Fibroblast of skin of left quadriceps (primary cell): ENCODE data around the gene LPIN3.

ENCODE experiments used
- DNase-seq, 2 experiments: peaks; one replicate each; pipeline ENCODE4 v3.0.0-alpha.2; 2013; ENCODE audit warnings: low read depth in 2 of 2

LPIN3 gene

DNA sequence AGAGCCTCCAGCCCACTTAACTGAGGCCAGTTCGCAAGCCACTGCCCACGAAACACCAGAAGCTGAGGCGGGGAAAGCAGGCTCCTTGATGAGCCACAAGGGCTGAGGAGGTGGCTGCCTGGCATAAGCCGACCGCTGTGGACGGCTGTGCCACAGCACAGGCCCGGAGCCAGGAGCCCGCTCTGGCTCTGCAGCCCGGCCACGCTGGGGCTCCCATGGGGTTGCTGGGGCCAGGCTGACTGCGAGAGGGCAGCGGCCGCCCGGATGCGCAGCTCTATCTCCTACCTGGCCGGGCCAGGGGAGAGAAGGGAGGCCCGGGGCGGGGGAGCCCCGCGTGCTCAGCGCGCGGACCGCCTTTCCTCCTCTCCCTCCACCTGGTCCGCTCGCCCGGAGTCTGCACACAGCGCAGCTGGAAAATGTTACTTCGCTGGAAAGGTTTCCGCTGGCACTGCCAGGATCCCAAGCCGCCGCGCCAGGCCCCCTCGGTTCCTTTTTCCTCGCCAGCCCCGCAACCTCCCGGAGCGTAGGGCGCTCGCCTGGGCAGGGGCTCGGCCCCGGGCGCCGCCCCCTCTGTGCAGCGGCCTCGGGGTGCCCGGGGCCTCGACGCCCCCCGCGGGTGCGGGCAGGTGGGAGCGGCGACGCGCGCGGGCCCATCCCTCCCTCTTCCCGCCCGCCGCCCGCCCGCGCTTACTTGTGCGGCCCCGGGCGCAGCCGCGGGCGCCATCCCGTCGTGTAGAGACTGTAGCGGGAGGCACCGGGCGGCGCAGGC is 25.3 kb downstream of the LPIN3 start:
- DNase-seq, result no peak

DNA sequence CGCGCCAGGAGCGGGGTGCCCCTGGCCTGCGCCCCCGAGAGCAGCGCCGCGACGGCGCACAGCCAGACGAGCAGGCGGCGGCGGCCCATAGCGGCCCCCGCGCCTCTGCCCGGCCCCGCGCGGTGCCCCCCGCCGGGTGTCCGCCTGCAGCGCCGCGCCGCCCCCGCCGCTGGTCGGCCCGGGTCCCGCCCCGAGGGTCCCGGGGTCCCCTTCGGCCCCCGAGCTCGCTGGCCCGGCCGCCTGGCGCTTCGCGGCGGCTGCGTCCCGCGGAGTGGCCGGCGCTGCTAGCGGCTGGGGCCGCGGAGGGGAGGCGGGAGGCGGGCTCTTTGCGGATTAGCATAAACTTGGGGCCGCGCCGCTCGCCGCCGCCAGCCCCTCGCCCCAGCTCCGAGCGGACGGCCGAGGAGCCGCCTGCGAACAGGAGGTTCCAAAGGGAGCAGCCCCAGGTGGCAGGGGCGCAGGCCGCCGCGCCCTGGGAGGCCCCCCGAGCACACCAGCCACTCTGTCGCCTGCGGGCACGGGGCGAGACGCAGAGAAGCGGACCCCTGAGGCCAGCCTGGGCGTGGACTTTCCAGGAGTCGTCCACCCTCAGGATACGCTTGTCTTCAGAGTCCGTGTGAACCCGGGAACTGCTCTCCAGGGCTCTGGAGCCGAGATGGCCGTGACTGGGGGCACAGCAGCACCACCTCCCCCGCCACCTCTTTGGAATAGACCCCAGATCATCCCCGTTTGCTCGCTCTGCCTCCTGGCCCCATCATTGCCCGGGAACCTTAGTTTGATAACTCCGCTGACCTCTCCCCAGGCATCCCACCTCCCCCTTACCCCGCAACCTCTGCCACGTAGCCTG is 26.1 kb downstream of the LPIN3 start, which contains the start of gene EMILIN3:
Gene EMILIN3 (minus strand): TSS at position 273 of the 847 bp plus-strand sequence. CDS start 184 bp downstream, at position 89.
- DNase-seq, result no peak

GRCh38 chr20:41367393-41367695 is 26.7 kb downstream of the LPIN3 start:
- no peak for DNase-seq

- DNase-seq, result no peak
Observed at GRCh38 chr20:41367956-41368355, 27.3 kb downstream of the LPIN3 start.

- no peak for DNase-seq
Observed at GRCh38 chr20:41369673-41370072, 29.1 kb downstream of the LPIN3 start.

- no peak for DNase-seq
Observed at GRCh38 chr20:41370176-41370575, 29.6 kb downstream of the LPIN3 start.

GRCh38 chr20:41371371-41371770 is 30.8 kb downstream of the LPIN3 start:
- no peak for DNase-seq

DNA sequence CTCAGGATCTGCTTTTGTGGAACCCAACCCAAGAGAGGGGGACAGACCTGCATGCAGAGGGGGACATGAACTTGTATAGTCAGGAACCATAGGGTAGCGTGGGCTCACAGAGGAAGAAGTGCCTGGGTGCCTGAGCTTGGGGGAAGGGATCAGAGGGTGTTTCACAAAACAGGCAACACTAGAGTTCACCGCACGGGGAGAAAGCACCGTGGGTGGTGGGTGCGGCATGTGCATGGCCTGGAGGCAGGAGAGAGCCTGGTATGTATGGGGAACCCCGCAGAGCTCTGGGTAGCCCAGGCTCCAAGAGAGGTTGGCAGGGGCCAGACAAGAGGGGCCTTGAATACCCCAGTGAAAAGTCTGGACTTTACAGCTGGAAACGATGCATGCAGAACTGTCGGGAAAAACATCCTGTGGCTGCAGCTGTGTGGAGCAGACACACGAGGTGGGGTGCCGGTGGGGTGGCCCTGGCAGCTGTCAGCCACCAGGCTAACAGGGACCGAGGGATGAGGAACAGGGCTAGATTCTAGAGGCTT is 32.7 kb downstream of the LPIN3 start:
- DNase-seq, result no peak

DNA sequence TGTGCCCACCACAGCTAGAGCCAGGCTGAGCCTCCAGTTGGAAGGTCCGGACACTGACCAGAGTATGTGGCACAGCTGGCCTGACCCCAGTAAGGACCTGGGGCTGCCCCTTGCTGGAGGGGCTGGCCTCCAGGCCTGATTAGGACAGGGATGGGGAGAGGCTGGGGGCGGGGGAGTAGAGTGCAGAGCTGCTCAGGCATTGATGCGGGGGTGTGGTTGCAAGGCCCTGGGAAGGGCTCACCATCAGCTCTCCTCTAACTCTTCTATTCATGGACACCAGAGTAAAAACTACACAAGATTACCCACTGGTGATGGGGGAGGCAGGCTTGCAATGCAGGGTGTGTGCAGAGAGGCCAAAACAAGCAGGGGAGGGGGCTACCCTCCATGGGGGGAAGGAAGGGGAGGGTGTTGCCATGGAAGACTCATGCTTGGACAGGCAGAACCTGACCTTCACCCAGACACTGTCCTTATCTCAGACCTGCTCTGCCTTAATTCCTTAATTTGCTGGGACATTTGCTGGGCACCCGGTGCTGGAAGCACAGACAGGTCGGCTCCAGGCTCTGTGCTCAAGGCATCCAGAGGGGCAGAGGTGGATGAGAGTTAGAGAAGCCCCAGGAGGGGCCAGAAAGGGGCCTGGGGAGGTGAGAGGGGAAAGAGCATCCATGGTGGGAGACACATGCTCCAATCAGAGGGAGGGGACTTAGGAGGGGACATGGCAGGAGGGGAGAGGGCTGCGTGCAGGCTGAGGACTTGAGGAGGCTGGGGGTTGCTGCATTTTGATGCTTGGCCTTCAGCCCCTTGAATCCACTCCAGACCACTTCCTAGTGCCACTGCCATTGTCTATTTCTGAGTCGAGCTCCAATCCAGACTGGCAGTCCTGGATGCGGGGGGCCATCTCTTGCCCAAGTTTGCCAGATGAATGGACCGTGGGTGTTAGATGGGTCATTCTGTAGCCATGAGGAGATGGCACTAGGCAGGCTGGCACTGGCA is 33.6 kb downstream of the LPIN3 start:
- no peak for DNase-seq

DNA sequence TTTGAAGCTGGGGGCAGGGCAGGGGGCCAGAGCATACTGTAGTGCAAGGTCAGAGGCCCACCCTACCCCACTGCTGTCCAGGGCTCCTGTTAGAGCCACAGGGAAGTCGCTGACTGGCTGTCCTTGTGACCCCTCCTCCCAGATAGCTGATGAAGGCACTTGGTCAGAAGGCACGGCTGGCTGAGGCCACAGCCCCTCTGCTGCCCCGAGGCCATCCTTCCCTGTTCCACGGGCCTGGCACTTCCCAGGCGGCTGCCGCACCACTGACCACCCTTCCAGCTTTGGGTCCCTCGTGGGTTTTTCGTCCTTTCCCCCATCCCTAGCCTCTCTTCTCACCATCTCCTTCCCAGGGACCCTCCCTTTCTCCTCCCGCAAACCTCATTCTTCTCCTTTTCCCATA is 35.2 kb downstream of the LPIN3 start:
- DNase-seq, result no peak

GRCh38 chr20:41376349-41376748 is 35.7 kb downstream of the LPIN3 start:
- DNase-seq, result no peak

DNA sequence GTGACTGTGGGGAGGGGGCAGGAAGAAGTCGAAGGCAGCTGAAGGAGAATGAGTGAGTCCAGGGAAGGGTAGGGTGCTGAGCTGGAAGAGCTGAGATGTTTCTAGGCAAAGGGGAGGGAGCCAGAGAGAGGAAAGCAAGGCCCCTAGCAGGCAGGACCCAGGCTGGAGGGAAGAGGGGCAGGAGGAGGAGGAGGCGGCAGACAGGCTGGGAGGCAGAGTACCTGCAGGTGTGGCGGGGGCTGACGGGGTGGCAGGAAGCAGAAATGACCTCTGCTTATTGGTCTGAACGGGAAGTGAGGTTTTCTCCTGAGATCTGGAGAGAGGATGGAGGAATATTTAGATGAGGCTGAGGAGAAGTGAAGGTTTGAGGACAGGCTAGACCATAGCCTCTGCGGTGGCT is 36.7 kb downstream of the LPIN3 start:
- no peak for DNase-seq

DNA sequence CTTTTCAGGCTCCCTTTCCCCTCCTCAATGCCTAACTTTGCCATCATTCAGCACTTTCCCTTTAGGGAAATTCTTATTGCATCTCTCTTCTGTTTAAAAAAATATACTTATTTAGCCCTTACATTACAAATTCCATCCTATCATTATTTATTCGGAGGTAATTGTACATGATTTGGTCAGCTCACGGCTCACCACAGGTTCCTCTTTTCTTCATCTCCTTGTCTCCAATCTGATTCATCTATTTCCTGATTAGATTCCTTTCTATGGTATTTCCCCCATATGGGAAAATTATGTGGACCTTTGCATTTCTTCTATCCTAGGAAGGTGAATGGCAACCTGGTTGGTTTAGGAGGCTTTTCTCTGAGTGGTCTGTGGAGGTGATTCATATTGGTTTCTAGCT is 38.9 kb downstream of the LPIN3 start:
- no peak for DNase-seq

GRCh38 chr20:41380551-41381193 is 40.1 kb downstream of the LPIN3 start:
- no peak for DNase-seq

GRCh38 chr20:41382791-41383305 is 42.2 kb downstream of the LPIN3 start:
- DNase-seq, result no peak

- DNase-seq, result peak; percentile 52 to 55
Observed at GRCh38 chr20:41386502-41387427, 46.1 kb downstream of the LPIN3 start.

DNA sequence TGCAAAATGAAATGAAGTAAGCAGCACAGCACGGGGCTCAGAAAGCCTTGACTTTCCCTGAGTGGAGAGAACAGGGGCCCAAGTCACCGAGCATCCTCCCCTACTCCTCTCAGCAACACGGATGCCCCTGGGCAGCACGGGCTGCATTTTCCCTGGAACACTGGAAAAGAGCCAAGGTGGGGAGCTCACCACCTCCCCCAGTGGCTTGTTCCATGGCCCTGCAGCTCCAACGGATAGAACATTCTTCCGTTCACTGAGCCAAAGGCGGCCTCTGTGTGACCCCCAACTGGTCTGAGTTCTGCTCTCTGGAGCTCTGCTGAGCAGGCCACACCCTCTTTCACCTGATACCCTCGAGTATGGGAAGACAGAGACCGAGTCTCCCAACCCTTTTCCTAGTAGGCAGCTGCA is 46.8 kb downstream of the LPIN3 start:
- DNase-seq, result no peak

DNA sequence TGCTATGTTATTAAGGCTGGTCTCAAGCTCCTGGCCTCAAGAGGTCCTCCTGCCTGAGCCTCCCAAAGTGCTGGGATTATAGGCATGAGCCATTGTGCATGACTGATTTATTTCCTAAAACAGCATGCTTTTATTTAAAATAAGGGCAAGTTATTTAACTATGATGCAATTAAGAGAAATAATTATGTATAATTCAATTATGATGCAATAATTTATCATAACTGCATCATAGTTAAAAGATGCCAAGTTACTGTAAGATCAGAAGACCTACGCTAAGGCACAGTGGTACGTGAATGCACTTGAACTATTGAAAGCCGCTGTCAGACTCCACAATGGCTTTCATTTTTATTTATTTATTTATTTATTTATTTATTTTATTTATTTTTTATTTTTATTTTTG is 50.3 kb downstream of the LPIN3 start:
- DNase-seq, result no peak

DNA sequence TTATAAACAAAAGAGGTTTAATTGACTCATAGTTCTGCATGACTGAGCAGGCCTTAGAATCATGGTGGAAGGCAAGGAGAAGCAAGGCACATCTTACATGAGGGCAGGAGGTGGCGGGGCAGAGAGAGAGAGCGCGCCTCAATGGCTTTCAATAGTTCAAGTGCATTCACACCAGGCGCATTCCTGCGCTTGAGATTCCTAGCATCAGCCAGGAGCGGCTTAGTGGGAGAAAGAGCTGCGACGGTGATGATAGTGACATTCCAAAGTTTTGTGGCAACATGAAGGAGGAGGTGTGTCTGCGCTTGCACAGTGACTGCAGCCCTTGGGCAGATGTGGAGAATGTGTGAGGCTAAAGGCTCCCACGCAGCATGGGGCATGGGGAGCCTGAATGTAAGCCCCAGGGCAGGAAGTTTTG is 51.0 kb downstream of the LPIN3 start:
- no peak for DNase-seq

DNA sequence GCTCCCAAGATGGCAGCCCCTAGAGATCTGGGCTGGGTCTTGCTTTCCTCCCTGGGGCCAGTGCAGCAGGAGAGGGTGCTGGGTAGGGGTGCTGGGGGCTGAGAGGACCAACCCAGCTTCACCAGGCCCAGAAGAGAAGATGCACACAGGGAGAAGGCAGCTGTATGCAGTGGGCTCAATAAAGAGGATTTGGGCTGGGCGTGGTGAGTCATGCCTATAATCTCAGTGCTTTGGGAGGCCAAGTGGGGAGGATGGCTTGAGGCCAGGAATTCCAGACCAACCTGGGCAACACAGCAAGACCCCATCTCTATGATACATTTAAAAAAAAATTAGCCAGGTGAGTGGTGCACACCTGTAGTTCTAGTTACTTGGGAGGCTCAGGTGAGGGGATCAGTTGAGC is 51.7 kb downstream of the LPIN3 start:
- no peak for DNase-seq
